T follicular helper cell (primary cell): Measurements from ENCODE around the gene MRPL1.
"Not testable (repeated sequence)": the region's sequence is repeated elsewhere in the genome, so short reads cannot be mapped to it uniquely, and the experiment has no call there.

Experiments
- DNase-seq: peaks from one replicate; pipeline ENCODE4 v3.0.0-alpha.2; 2020; ENCODE audit warnings: low read depth

The MRPL1 gene

GRCh38 chr4:77982900-77983540 lies 120.4 kb downstream of the MRPL1 start:
- not testable (repeated sequence) for DNase-seq

- not testable (repeated sequence) for DNase-seq
Measured at GRCh38 chr4:77983612-77984311, 121.1 kb downstream of the MRPL1 start.

GRCh38 chr4:77989968-77990367 lies 127.3 kb downstream of the MRPL1 start:
- DNase-seq = no peak

DNA sequence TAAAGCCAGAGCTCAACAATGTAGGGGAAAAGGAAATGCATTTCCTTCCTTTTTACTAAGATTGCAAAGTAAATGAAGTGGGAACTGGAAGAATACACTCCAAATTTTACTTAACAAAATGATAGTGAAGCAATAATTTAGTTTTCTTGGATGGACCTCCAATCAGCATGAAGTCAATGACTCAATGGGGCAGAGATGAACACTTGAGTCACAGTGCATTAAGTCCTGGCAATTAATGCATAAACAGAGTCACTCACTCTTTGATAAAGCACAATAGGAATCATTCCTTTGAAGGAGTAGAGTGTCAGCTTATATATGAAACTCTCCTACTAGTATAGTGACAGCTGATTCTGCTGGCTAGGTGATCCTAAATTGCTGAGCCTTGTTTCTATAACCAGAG lies 127.8 kb downstream of the MRPL1 start:
- no peak for DNase-seq

- DNase-seq = no peak
Measured at GRCh38 chr4:77990904-77991358, 128.3 kb downstream of the MRPL1 start.

GRCh38 chr4:77992581-77992980 lies 130.0 kb downstream of the MRPL1 start:
- DNase-seq = no peak

DNA sequence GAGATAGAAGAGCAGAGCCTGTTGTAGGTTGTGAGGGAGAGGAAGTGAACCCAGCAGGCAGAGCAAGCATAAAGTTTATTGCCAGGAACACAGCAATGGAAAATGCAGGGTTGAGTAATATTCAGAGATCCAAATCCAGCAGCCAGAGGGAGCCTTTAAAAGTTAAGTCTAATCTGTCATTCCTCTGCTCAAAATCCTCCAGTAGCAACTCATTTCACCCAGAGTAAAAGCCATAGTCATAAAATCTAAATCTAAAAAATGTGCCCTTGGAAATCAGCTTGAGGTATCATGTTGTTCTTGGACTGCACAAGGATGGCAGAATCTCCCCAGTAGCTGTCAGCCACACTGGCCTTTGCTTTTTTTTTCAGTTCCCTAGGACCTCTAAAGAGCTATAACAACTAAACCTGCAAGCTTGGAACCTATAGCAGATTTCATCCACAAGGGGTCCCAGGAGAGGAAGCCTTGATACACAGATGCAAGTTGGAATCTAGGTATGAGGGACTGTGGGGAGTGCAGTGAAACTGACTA lies 131.6 kb downstream of the MRPL1 start:
- DNase-seq = no peak

DNA sequence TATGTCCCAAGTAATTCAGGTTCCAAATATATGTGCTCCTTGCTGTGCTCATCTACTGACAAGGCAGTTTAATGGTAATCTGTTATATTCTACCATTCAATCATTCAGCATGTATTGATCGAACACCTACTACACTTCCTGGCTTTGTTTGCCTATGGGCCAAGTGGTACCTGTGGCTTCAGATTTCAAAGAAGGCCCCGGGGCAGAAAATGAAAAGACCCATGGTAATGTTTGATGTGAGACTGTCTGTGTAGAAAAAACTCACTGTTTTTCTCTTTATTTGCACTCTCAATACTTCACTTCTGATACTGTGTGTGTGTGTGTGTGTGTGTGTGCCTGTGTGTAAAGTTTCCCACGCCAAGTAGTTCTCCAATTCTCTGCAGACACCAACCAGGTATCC lies 133.4 kb downstream of the MRPL1 start:
- no peak for DNase-seq

GRCh38 chr4:78001531-78001930 lies 138.9 kb downstream of the MRPL1 start:
- DNase-seq = no peak

- no peak for DNase-seq
Measured at GRCh38 chr4:78002260-78002659, 139.6 kb downstream of the MRPL1 start.
